Epithelial cell of proximal tubule (primary cell): ENCODE measurements around the gene PKD1L1. TPM values are rescaled to one million over a fixed set of nuclear protein-coding genes. Genes with fewer than 3 reads are reported as not detected.

ENCODE experiments used
- DNase-seq: peaks from one replicate; pipeline ENCODE4 v3.0.0-alpha.2; 2011; ENCODE audit warnings: low read depth
- H3K4me3 ChIP-seq: 2 replicates; pipeline ENCODE4 v1.5.1; 2011; ENCODE audit warnings: low read depth, mild to moderate bottlenecking, low read length
- total RNA-seq: library from RNA; depleted of rRNA; stranded (reverse); fragments of >200 nt; gene quantifications from 2 replicates; pipeline ENCODE4 v1.2.3, GENCODE V29; 2015
- TF ChIP-seq, protein P1 (sequence below): conservative IDR thresholded peaks from 2 replicates; pipeline ENCODE4 v1.5.1; 2012; ENCODE audit warnings: low read depth, mild to moderate bottlenecking, low read length

Gene PKD1L1
- total RNA-seq, 1 donor from 2014 or later = not detected

DNA sequence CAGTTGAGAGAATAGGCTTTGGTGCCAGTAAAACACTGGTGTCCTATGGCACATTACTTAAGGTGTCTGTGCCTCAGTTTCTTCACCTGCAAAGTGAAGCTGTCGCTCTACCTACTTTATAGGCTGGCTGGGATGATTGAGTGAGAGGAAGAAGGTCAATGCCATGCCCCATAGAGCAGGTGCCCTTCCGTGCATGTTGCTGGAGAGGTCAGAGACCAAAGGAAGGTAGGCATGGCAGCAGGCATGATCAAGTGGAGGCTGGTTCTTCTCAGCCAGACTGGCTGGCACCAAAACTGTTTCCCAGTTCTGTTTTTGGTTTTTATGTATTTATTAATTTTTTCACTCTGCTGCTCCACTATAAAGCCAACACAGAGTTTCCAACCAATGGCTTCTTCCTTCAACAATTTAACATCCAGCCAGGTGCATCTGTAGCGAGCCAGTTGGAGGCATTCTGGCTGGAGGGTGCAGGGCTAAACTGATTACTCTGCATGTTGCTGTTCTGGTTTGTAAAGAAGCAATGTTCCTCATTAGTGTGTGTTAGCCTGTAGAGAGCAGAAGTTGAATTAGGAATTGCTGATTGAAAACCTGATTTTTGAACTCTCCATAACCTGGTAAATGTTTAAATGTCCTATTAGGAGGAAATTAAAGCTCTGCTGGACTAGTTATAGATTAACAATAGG lies 222.1 kb downstream of the PKD1L1 start:
- no peak overlapping the region for H3K4me3 ChIP-seq
- no peak for DNase-seq
- TF ChIP-seq, protein P1, sequence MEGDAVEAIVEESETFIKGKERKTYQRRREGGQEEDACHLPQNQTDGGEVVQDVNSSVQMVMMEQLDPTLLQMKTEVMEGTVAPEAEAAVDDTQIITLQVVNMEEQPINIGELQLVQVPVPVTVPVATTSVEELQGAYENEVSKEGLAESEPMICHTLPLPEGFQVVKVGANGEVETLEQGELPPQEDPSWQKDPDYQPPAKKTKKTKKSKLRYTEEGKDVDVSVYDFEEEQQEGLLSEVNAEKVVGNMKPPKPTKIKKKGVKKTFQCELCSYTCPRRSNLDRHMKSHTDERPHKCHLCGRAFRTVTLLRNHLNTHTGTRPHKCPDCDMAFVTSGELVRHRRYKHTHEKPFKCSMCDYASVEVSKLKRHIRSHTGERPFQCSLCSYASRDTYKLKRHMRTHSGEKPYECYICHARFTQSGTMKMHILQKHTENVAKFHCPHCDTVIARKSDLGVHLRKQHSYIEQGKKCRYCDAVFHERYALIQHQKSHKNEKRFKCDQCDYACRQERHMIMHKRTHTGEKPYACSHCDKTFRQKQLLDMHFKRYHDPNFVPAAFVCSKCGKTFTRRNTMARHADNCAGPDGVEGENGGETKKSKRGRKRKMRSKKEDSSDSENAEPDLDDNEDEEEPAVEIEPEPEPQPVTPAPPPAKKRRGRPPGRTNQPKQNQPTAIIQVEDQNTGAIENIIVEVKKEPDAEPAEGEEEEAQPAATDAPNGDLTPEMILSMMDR = no peak

DNA sequence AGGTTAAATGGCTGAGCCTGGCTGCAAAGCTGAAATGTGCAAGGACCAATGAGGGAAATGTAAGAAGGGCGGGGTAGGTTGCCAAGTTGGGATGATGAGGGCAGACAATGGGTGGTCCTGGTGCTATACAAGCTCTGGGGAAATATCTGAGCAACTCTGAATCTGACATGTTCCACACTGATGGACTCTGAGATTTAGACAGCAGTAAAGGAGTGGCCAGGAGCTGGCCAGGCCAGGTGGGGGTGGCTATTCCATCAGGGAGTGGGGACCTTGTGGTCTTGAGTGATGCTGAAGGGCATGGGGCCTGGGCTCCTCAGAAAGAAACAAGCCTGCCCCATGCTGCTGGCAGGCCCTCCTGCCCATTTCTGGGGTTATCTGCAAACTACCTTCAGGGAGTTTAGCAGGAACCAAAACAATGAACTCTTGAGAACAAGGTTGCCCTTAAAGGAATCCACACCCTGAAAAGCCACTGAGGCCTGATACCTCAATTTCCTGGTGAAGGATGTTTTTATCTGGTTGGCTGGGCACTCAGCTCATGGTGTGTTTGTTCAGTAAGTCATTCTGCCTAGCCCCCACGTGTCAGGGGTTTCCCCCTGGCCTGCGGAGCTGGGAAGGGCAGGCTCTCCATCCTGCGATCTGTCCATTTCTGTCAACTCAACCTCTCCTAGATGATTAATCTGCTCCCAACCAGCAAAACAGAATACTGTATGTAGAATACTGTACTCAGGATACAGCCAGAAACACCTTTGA lies 223.1 kb downstream of the PKD1L1 start:
- TF ChIP-seq, protein P1 = no peak
- H3K4me3 ChIP-seq = no peak overlapping the region
- peak; percentile 74 for DNase-seq

Other genes starting within 250 kb of the PKD1L1 start
- gene HUS1, start 31.1 kb upstream of the PKD1L1 start, total RNA-seq = 10.3 and 17.1 TPM in 2 replicates
- gene SUN3, start 80.6 kb upstream of the PKD1L1 start, total RNA-seq = 0.43 TPM in 1 of 2 replicates, not detected in the other
- 0.22 TPM in 1 of 2 replicates, not detected in the other for gene C7orf57, start 87.1 kb upstream of the PKD1L1 start, total RNA-seq
- 35.6 and 77.8 TPM in 2 replicates for gene UPP1, start 140.8 kb upstream of the PKD1L1 start, total RNA-seq
- 0.69 and 1.7 TPM in 2 replicates for gene ABCA13, start 223.0 kb upstream of the PKD1L1 start, total RNA-seq